Fibroblast of gingiva (primary cell): ENCODE results near the gene SLC1A2.
A peak's percentile ranks its signal among the peaks of the same experiment; 100 is the strongest.

ENCODE experiments used
- DNase-seq: peaks from one replicate; pipeline ENCODE4 v3.0.0-alpha.2; 2011; ENCODE audit warnings: low read depth

The SLC1A2 gene

DNA sequence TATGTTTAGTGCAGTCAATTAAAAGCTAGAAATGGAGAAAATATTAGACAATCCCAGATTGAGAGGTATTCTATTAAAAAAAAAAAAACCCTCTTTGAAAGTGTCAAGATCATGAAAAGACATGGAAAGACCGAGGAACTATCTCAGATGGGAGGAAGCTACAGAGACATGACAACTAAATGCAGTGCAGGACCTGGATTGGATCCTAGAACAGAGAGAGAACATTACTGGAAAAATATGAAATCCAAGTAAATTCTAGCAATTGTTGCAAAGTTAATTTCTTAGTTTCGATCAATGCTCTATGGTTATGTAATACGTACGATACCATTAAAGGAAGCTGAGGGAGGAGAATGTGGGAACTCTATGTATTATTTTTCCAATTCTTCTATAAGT, 43.2 kb downstream of the SLC1A2 start:
- no peak for DNase-seq

DNA sequence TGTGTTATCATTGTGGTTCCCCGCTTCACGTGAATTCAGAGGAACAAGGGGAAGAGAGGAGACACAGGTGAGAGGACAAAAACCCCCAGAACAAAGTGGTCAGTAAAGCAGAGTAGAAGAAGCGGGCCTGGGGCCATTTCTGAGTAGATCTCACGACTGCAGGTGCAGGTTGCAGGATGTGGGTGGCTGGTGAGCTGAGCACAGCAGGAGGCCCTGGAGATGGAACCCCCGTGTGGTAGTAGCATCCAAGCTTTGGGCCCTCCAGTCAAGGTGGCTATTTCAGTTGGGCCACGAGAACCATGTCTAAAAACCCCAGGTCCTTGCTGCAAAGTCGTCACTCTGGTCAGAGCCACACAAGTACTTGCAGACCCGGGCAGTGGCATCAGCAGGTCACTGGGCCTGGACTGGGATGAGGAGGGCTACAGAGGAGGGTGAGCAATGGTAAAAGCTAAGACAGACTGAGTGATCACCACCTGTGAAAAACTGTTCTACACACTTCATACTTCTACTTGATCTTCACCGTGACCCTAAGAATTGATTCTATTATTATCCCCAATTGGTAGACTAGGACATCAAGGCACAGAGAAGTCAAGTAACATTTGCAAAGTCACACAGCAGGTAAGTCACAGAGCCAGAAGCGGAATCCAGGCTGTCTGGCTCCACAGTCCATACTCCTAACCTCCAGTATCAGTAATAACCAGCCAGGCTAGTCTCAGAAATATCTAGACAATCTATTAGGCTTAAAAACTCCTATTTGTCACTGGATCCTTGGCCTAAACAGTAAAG, 43.8 kb downstream of the SLC1A2 start:
- no peak for DNase-seq

DNA sequence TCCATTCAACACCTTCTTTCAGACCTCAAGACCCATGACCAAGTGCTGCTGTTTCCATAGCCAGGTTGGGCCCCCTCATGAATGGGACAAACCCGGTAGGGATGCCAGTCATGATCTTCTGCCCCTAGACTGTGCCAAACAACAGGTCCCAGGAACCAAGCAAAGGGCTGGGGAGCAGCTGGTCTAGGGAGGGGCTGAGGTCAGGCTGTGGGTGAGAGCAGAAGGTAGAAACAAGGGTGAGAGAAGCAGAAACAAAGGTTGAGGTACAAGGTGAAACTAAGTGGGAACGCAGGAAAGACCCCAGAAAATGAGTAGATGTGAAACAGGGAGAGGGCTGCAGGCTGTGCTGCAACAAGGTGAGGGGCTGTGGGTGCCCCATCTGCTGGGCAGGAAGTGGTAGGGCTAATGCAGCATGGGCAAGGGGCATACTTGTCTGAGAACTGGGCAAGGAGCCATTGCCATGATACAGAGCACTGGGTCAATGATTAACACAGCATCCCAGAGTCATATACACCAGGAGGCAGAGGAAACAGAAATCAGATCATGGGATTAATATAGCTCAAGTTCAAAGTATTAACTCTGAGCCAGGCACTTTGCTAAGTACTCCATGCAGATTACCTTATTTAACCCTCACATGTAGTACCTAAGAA, 45.9 kb downstream of the SLC1A2 start:
- no peak for DNase-seq

GRCh38 chr11:35372565-35373283, 46.6 kb downstream of the SLC1A2 start:
- DNase-seq = no peak

GRCh38 chr11:35367491-35367890, 51.9 kb downstream of the SLC1A2 start:
- peak; percentile 46 for DNase-seq

DNA sequence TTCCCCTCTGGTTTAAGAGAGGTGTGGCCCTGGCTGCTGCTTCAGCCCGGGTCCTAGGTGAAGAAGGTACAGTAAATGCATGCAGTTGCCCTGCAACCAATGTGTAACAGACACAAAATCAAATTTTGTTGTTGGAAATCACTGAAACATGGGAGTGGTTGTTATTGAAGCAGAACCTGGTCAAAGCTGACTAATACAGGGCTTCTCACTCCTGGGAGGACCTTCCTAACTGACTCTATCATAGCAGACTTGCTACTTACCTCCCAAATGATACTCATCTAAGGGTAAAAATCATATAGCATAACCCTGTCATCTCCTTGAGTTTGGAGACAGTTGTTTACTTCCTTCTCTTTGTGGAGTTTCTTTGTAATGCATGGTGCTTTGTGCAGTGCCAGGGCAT, 52.6 kb downstream of the SLC1A2 start:
- no peak for DNase-seq

DNA sequence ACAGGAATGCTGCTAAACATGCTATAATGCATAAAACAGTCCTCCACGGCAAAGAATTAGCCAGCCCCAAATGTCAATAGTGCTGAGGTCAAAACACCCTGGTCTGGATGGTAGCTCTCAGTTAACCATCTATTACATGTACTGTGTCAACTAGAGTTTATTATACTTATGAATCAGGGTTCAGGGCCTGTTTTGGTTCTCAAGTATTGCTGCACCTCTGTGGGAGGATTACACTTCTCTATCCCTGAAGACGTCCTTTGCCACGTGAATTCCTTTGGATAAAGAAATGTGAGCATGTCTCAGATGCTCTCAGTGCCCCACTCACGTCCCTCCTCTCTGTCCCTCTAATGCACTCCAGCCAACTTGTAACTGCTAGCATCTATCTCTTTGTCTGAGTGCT, 53.4 kb downstream of the SLC1A2 start:
- no peak for DNase-seq

GRCh38 chr11:35365395-35365794, 54.0 kb downstream of the SLC1A2 start:
- DNase-seq = no peak

DNA sequence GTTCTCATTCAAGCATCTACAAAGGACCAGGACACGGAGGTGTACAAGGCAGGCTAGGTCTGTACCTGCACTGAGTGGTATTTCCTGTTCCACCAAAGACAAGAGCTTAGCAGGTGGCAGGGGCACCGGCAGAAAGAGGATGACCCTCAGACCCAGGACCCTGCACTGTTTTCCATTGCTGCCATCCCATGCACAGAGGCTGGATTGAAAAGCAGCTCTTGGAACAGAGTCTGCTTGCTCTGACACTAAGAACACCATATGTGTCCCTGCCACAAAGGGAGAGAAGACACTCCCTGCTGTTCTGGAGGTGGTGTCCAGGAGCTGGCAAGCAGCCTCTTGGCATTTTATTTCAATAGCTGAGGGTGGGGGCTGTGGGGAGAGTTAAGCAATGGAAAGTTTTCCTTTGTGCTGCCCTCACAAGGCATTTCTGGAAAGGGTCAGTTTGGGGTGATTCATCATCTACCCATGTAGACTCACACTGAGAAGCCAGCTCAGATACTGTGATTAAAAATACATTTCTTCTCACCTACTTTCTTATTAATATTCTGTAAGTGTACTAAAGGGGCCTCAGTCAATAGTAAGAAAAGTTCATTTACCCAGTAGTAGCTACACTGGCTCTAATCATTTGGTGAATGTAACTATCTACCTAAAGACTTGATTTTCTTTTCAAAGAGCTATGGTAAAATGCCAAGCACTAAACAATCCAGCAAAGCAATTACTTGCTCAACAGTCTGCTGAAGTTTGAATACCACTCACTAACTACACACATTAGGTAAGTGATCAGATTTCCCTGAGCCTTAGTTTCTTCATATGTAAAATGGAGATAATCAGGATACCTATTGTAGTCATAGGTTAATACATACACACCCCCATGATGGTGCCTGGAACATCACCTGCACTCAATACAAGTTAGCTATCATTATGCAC, 55.2 kb downstream of the SLC1A2 start:
- DNase-seq = peak; percentile 96

GRCh38 chr11:35363246-35363801, 56.0 kb downstream of the SLC1A2 start:
- peak; percentile 89 for DNase-seq

DNA sequence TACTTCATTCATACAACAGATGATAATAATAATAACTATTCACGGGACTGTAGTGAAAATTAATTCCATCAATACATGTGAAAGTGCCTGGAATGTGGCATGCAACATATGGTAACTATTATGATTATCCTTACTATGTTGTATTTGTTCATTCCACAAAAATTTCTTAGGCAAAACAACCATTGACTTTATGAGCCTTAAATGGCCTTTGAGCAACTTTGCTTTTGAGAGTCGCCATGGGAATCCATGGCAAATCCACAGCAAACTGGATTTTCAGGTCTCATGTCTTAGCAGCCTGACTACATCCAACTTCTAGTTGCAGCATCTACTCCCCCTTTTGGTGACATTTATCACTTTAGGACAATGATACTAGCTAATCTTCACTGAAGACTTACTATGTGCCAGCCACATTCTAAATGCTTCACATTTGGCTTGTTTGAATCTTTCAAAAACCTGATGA, 56.8 kb downstream of the SLC1A2 start:
- peak; percentile 90 for DNase-seq

DNA sequence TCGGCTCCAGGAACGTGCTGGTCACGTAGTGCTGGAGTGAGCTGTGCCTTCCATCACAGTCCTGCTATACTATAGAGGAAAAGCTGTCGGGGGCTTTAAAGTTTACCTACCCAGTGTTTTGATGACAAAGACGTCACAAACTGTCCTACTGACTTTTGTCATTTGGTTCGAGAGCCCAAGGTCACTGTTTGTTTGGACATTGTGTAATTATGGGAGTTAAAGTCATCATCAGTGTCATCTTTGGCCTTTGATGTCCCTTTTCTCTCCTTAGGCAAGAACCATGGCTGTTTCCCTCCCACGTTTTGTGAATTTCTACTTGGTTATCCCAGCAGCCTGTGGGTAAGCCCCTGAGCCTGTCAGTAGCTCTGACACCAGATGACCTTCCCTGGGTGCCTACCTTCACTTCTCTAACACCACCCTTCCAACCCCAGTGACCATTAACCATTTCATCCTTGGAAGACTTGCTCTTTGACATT, 59.3 kb downstream of the SLC1A2 start:
- no peak for DNase-seq

GRCh38 chr11:35359321-35360054, 59.9 kb downstream of the SLC1A2 start:
- DNase-seq = no peak

DNA sequence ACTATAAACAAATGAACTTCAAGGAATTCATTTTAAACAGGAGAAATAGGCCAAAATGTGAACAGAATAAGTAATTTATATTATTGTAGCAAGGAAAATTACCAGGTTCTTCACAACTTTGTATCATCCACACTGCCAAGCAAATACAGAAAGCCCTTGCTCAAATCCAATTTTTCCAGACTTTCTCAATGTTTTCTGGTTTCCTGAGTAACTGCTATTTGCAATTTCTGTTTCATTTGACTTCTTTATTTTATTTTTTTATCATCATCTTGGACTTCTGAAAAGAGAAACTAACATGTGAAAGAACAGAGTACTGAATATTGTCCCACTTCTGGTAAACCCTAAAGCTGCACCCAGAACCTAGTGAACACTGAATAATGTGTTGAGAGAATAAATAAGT, 61.0 kb downstream of the SLC1A2 start:
- DNase-seq = no peak

GRCh38 chr11:35357923-35358322, 61.4 kb downstream of the SLC1A2 start:
- no peak for DNase-seq

GRCh38 chr11:35355102-35355749, 64.1 kb downstream of the SLC1A2 start:
- peak; percentile 26 for DNase-seq

GRCh38 chr11:35354644-35355043, 64.7 kb downstream of the SLC1A2 start:
- peak; percentile 80 for DNase-seq

DNA sequence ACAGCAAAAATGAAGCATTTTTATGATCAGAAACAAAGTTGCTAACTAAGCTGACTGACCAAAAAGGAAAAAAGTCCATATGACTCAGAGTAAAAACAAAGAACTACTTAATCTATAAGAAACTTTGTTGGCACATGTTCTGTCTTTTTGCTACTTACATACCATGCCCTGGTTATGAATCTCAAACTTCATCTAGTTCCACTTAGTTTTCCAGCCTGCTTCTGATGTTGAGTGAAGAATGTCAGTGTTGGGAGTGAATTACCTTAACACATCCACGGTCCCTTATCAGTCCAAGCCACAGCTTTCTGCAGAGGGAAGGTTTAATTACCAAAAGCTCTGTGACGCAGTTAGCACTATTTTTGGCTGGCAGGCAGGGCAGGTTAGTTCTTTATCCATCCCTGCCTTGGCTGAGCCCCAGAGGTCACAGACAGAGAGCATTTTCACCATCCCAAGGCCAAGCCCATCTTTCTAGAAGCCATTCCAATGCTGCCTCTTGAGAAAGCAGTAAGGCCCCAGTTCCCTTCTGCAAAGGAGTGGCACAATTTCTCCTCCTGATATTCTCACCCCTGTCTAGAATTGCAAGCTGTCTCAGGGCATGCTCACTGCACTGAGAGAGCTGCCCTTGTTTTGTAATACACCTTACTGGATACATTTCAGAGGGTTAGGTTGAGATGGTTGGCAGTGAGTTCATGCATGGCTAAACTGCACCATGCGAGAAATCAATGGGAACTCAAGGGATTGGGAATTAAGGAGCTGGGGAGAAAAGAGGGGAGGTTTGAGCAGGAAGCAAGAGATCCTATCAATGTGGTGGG, 67.1 kb downstream of the SLC1A2 start:
- no peak for DNase-seq

DNA sequence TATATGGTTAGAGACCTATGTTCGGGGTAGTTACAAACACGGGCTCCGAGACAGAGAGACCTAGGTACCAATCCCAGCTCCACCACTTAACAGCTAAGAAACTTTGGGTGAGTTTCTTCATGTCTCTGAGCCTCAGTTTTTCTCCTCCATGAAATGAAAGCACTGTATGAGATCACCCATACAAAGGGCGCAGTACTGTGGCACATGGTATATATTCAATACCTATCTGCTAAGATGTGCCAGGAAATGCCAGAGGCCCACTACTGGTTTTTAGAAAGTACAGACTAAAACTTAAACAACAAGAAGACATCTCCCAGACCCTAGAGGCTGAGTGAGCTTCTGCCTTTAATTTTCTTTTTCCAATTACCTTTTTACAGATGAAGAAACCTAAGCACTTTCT, 69.5 kb downstream of the SLC1A2 start:
- no peak for DNase-seq
